GM13976 (cell line): ENCODE results near the gene CAD.

Source experiments
- DNase-seq: peaks from one replicate; pipeline ENCODE4 v3.0.0; 2012; ENCODE audit warnings: low spot score
- in situ Hi-C: fragments of 300-500 bp; cut with MboI; formaldehyde crosslinking; loops from one replicate; pipeline ENCODE4 v1.12.0; 2022; ENCODE audit warnings: low sequenced_read_pairs, mixed read lengths, inconsistent platforms; ENCODE audit not compliant: unreplicated experiment
- TF ChIP-seq, protein P1 (sequence below): IDR thresholded peaks from 2 replicates; pipeline ENCODE4 v1.5.1; 2012; ENCODE audit warnings: borderline replicate concordance, mild to moderate bottlenecking; ENCODE audit not compliant: insufficient read depth; ENCODE audit errors: extremely low read depth, missing control alignments, control extremely low read depth

The CAD gene

DNA sequence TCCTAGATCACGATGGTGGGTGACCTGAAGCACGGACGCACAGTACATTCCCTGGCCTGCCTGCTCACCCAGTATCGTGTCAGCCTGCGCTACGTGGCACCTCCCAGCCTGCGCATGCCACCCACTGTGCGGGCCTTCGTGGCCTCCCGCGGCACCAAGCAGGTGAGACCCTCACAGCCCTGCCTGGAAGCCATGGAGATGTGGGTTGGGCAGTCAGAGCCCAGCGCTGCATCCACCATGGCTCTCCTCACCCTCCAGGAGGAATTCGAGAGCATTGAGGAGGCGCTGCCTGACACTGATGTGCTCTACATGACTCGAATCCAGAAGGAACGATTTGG lies 25.4 kb downstream of the CAD start:
- in situ Hi-C loops: no loop called here
- DNase-seq: no peak
- TF ChIP-seq, protein P1, sequence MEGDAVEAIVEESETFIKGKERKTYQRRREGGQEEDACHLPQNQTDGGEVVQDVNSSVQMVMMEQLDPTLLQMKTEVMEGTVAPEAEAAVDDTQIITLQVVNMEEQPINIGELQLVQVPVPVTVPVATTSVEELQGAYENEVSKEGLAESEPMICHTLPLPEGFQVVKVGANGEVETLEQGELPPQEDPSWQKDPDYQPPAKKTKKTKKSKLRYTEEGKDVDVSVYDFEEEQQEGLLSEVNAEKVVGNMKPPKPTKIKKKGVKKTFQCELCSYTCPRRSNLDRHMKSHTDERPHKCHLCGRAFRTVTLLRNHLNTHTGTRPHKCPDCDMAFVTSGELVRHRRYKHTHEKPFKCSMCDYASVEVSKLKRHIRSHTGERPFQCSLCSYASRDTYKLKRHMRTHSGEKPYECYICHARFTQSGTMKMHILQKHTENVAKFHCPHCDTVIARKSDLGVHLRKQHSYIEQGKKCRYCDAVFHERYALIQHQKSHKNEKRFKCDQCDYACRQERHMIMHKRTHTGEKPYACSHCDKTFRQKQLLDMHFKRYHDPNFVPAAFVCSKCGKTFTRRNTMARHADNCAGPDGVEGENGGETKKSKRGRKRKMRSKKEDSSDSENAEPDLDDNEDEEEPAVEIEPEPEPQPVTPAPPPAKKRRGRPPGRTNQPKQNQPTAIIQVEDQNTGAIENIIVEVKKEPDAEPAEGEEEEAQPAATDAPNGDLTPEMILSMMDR: no peak

GRCh38 chr2:27243391-27244130 lies 26.4 kb downstream of the CAD start:
- DNase-seq: no peak
- TF ChIP-seq, protein P1: no peak
- in situ Hi-C loops: no loop called here

DNA sequence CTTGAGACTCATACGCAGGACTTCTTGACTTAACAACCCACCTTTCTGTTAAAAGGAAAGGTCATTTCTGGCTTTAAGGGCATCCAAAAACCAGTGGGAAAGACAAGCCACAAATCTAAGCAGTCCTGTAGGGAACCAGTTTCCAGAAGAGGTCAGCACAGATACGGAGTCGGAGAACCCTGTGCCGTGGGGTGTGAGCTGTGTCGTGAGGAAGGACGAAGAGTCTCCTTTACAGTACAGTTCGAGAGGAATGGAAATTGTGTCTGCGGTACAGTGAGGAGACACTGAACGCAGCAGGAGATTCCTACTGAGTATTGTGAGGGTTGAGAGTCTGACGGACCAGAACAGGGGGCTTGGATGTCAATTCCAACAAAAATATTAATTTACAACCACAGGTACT lies 27.9 kb downstream of the CAD start:
- TF ChIP-seq, protein P1: no peak
- in situ Hi-C loops: no loop called here

GRCh38 chr2:27245626-27246025 lies 28.5 kb downstream of the CAD start:
- in situ Hi-C loops: no loop called here
- TF ChIP-seq, protein P1: no peak
- DNase-seq: no peak

More for the DNA sequence above, 27.9 kb downstream of the CAD start:
- DNase-seq: no peak

DNA sequence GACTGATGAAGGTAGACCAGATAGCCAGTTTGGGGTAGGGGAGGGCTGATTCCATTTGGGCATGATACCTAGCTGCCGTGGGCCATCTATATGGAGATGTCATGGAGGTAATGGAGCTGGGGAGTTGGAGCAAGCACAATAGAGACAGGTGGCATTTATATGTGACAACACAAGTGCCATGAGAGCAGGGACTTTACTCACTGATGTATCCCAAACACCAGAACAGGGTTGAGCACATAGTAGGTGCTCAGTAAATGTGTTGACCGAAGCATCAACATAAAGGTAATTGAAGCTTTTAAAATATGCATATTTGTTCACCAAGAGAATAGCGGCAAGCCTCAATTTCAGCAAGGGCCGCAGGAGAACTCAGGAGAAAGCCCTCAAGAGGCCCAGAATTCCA lies 30.7 kb downstream of the CAD start:
- DNase-seq: no peak
- in situ Hi-C loops: no loop called here
- TF ChIP-seq, protein P1: no peak

GRCh38 chr2:27249159-27249890 lies 32.2 kb downstream of the CAD start:
- no peak for DNase-seq
- TF ChIP-seq, protein P1: no peak
- in situ Hi-C loops: no loop called here
